Measurements from ENCODE around the gene IGFBP7.

Gene IGFBP7

GRCh38 chr4:57042711-57043169, 67.4 kb downstream of the IGFBP7 start:
- no peak for DNase-seq (ENCODE audit: low spot score)

DNA sequence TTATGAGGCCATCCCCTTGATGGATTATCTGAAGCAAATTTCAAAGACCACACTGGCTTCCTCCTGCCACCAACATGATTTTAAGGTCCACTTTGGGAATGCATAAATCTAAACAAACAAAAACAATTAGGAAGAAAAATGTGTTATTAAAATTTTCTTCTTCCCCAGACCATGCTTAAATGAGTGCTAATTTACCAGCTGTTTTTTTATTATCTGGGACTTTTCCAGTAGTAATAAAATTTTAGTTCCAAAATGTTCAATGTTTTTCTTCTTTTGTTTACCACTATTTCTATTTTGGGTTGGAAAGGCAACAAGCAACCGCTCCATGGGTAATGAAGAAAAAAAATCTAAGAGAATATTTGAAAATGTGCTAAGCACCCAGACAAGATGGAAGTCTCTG, 69.2 kb downstream of the IGFBP7 start:
- DNase-seq (ENCODE audit: low spot score), result no peak

- peak; percentile 31 for DNase-seq (ENCODE audit: low spot score)
These were observed 69.7 kb downstream of the IGFBP7 start for GRCh38 chr4:57040510-57040909.

DNA sequence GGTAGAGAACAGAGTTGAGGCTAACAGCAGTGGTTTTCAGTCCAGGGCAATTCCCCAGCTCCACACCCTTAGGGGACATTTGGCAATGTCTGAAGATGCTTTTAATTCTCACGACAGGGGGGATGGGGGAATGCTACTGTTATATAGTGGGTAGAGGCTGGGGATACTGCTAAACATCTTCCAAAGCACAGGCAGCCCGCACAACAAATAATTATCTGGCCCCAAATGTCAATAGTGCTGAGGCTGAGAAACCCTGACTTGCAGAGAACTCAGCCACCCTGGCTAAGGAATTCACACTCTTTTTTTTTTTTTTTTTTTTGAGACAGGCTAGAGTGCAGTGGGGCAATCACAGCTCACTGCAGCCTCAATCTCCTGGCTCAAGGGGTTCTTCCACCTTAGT, 70.8 kb downstream of the IGFBP7 start:
- DNase-seq (ENCODE audit: low spot score), result peak; percentile 45

GRCh38 chr4:57037982-57038604, 72.1 kb downstream of the IGFBP7 start:
- DNase-seq (ENCODE audit: low spot score), result peak; percentile 66

GRCh38 chr4:57034520-57034919, 75.7 kb downstream of the IGFBP7 start:
- DNase-seq (ENCODE audit: low spot score), result no peak

DNA sequence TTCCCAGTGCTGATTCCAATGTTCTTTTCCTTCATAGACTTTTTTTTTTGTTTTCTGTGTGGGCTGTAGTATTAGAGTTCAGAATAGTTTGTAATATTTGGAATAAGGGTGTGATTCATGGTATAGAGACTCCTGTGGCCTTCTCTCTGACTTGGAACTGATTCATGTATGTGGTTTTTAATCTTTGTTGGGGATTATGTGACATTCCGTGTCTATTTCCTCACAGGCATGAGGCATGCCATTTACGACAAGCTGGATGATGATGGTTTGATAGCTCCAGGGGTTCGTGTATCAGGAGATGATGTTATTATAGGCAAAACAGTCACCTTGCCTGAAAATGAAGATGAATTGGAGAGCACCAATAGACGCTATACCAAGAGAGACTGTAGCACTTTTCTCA, 87.1 kb downstream of the IGFBP7 start:
- peak; percentile 69 for DNase-seq (ENCODE audit: low spot score)

DNA sequence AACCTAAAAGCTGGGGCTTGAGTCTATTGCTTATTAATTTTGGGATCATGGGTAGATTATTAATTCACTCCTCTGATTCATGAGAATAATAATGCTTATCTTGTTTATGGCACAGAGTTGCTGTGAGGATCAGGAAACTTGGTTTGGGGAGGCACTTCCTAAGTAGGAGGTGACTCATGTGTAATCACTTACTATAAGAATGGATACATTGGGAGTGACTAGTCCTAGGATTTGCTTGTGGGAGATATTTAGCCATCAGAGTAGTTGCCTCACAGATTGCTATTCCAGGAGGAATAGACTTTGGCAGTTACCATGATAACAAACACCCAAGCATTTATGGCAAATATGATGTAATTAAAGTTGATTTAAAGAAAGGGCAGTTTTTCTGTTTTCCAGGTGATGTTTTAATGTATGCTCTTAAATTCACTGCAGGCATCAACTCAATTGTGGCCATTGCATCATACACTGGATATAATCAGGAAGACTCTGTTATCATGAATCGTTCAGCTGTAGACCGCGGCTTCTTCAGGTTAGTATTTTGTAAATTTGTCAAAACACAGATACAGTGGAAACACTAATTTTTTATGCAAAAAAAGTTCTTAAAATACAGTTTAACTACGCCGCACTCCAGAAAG, 89.6 kb downstream of the IGFBP7 start:
- peak; percentile 90 for DNase-seq (ENCODE audit: low spot score)

GRCh38 chr4:57018980-57019379, 91.2 kb downstream of the IGFBP7 start:
- no peak for DNase-seq (ENCODE audit: low spot score)

GRCh38 chr4:57013543-57014120, 96.6 kb downstream of the IGFBP7 start:
- no peak for DNase-seq (ENCODE audit: low spot score)

GRCh38 chr4:56999751-57000150, 110.4 kb downstream of the IGFBP7 start:
- no peak for DNase-seq (ENCODE audit: low spot score)

DNA sequence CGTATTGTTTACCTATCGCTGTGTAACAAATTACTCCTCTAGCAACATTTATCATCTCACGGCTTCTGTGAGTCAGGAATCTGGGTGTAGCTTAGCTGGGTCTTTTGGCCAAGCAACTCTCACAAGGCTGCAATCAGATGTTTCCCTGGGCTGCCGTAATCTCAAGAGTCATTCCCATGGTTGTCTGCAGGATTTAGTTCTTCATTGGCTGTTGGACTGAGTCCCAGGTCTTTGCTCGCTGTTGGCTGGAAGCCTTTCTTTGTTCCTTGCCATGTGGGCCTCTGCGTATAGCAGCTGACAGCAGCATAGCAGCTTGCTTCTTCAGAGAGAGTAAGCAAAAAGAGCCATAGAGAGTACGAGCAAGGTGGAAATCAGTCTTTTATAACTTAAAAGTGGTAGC, 114.7 kb downstream of the IGFBP7 start:
- DNase-seq (ENCODE audit: low spot score), result no peak

GRCh38 chr4:56990109-56990905, 119.9 kb downstream of the IGFBP7 start:
- DNase-seq (ENCODE audit: low spot score), result peak; percentile 21

DNA sequence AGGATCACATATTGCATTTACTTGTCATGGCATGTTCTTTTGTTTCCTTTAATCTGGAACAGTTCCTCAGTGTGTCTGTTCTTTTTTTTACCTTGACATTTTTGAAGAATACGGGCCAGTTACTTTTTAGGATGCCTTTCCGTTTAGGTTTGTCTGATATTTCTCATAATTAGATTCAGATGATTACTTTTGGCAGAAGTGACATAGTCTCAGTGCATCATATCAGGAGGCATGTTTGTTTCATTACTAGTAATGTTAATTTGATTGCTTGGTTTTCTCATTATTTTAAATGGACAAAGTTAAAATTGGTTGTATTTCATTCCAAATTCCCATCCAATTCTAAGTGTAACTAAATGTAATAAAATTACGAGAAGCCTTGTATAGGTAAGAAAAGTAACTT, 123.2 kb downstream of the IGFBP7 start:
- no peak for DNase-seq (ENCODE audit: low spot score)

GRCh38 chr4:56986192-56986591, 124.0 kb downstream of the IGFBP7 start:
- DNase-seq (ENCODE audit: low spot score), result no peak

GRCh38 chr4:56981795-56982201, 128.4 kb downstream of the IGFBP7 start:
- peak; percentile 81 for DNase-seq (ENCODE audit: low spot score)
